HUDEP-2 (cell line): ENCODE data around the gene PRF1.
A peak's percentile ranks its signal among the peaks of the same experiment; 100 is the strongest.
"Not testable (repeated sequence)": the region's sequence is repeated elsewhere in the genome, so short reads cannot be mapped to it uniquely, and the experiment has no call there.

Source experiments
- DNase-seq, 76 experiments: peaks; one replicate each; lab custom pipeline; 2025; ENCODE audit not compliant: unreplicated experiment in 76 of 76; lab: John Stamatoyannopoulos, UW

PRF1 gene

DNA sequence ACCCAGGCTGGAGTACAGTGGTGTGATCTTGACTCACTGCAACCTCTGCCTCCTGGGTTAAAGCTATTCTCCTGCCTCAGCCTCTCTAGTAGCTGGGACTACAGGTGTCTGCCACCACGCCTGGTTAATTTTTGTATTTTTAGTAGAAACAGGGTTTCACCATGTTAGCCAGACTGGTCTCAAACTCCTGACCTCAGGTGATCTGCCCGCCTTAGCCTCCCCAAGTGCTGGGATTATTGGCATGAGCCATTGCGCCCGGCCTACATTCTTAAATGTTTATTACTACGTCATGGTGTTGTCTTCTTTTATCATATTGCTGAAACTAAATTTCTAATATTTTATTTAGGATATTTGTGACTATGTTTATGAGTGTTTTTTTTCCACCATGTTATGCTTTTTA lies 21.4 kb downstream of the PRF1 start:
- not testable (repeated sequence) for DNase-seq

DNA sequence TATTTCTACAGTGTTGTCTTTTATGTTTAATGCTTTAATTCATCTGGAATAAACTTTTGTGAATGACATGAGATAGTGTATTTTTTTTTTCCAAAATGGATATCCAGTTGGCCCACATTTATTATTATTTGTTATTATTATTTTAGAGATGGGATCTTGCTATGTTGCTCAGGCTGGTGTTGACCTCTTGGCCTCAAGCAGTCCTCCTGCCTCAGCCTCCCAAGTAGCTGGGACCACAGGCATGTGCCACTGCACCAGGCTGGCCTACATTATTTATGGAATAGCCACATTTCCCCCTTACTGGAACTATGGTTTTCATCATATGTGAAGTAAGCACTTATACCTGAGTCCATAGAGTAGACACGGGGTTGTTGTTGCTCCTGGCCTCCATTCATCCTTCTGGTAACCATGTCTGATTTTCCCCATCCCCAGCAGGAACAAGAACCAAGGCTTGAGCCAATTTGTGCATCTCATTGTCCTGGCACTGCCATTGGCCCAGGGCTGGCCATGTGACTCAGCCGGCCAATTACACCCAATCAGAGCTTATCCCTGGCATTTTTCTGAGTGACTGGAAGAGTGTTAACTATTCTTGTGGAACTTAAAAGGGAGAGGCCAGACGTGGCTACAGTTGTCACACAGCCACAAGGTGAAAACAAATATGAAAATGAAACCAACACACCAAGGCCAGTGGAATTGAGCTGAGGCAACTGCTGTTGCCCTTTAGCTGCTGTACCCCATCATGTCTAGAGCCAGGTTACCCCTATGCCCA lies 23.1 kb downstream of the PRF1 start:
- no peak for DNase-seq

DNA sequence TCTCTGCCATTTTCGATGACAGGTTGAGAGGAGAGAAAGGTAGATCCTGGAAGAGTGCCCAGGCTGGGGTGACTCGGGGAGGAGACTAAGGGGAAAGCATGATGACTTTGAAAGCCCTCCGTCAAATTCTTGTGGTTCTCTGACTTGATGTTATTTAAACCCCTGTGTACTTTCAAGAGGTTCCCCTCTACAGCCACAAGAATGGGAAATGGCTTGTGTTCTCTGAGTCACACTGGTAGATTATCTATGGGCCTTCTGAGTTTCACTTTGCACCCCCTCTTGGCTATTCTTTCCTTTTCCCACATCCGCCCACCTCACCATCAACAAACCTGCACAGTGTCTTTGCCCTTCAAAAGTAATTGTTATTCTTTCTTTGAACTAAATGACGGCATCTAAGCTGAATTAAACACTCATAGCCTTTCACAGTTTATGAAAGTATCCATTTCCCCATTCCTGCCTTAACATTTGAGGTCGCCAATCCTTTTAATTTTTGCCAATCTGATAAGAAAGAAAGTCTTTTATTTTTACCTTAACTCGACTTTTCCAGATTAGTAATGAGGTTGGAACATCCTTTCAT lies 24.1 kb downstream of the PRF1 start:
- peak in 3 of 76 experiments; percentile 10 to 19 (median 10) for DNase-seq

DNA sequence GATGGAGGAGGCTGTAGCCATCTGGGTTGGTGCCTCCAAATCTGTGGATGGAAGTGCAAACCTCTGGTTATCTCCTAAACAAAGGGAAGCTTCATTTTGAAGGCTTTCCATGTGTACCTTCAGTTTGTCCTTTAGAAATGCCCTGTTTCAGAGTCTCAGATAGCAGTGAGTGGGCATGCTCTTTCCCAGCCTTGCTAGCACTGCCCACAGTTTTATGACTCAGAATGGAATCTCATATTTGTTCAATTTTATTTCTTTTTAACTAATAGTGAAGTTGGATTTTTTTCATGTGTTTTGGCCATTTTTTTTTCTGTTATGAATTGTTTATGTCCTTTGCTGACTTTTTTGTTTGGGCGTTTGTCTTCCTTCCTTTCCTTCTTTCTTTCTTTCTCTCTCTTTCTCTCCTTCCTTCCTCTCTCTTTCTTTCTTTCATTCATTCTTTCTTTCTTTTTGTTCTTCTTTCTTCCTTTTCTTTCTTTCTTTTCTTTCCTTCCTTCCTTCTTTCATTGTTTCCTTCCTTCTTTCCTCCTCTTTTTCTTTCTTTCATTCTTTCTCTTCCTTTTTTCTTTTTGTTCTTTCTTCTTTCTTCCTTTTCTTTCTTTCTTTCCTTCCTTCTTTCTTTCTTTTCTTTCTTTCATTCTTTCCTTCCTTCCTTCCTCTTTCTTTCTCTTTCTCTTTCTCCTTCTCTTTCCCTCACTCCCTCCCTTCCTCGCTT lies 25.6 kb downstream of the PRF1 start:
- peak in 2 of 76 experiments; percentile 17 to 42 for DNase-seq

DNA sequence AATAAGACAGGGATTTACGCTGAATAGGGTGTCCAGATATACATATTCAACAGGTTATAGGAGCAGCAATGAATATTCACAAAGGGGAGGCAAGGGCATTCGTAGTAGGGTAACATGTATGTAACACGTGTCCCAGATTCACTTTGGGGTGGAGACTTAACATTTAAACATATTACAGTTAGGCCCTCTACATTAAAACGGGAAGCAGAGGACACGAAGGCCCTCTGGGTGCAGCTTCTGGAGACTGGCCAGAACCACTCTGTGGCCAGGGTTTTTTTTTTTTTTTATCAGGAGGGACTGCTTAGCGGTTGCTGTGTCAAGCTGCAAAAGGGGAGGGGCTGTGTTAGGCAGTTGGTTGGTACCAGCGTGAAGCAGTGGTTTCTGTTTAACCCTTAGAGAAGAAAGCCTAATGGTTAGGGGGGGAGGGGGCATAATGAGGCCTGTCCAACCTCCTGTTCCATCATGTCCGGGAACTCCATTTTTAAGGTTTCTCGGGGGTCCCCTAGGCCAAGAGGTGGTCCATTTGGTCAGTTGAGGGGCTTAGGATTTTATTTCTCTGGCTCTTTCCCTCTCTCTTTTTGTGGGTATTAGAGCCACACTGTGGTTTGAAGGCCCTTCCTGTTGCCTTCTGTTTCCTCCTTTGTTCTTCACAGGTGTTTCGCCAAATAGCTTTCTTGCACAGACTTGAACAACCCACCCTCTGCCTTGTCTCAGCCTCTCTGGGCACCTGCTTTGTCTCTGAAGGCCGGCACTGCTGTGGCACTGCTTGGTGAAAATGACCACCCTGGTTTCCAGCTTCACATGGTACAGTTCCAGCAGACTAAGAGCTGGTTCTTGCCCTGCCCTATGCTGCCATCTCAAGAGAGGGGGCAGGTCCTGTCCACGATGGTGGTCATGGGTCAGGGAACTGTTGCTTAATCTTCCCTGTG lies 26.4 kb downstream of the PRF1 start:
- peak in 72 of 76 experiments; percentile 24 to 90 (median 74) for DNase-seq

DNA sequence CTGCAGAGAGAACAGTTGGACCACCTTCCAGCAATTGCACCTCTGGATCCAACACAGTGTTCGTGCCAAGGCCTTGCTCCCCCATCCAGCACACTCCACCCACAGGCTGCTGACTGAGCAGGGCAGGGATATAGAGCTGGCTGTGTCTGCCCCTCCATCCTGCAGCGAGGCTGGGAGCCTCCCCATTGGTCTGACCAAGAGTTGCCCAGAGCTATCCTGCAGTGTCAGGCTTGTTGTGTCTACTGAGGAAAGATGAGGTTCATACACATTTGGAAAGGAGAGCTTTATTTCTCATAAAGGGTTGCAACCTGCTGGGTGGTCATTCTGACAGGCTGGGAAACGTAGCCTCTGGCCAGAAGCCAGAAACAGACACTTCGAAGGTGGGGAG lies 27.1 kb downstream of the PRF1 start:
- no peak for DNase-seq

DNA sequence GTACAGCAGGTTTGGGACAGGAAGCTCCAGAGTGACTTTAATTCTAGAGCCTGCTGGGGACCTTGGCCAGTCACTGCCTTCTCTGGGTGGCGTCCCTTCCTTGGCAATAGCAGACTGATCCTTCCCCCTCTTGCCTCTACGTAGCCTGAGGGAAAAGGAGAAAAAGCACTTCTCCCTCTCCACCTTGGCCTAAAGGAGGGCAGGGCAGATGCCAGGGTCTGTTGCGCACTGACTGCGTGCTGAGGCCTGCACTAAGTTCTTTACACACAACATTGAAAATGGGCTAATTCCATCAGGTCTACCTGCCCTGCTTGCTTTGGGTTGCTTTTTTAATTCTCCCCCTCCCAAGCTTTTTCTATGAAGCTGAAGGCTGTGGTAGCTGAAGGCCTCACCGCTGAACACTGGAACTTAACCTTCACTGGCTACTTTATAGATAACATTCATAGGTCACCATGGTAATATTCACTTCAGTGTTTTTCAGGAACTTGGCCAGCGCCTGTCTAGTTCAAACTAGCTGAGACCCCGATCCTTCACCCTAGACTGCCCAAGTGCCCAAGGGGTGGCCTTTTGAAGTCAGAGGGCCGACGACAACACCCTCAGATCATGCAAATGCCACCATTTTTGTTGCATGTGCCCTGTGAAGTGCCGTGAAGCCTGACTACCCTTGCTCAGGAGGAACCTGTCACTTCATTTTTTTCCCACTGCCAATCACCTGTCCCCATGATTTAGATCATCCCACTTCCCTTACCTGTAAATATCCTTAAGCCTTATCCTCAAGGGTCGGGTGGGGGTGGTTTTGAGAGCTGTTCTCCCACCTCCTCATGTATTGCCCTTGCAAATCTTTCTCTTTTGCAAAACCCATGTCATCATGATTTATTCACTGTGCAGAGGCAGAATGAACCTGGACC lies 28.7 kb downstream of the PRF1 start:
- no peak for DNase-seq

DNA sequence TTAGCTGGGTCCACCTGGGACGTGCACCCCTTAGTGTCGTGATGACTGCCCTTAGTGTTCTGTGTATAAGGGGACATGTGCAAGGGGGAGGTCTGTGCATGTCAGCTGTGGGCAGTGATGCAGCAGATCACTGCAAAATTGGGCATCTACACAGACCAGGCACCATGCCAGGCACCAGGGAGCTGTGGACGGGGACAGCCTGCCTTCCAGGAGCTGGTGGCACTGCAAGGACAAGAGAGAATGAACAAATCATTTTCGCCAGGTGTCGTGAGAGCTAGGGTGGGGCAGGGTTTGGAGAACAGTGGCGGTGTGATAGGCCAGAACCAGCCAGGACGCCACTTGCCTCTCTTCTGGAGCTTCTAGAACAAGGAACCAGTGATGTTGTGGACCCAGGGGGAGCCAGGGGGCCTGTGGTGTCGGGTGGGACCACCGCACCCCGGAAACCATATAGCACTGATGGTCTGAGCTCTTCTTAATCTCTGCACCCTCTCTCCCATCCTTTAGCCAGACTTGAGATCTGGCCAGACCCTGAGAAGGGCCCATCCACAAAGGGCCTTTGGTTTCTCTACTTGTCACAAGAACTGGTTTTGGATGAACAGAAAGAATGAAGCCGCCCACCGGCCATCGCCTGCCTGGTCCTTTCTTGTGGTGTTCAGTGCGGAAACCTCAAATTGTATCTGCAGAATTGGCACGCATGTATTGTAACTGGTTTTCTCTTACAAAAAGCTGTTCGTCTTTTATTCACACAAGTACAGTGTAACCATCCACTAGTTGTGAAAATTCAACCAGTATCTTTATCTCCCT lies 30.7 kb downstream of the PRF1 start:
- no peak for DNase-seq

DNA sequence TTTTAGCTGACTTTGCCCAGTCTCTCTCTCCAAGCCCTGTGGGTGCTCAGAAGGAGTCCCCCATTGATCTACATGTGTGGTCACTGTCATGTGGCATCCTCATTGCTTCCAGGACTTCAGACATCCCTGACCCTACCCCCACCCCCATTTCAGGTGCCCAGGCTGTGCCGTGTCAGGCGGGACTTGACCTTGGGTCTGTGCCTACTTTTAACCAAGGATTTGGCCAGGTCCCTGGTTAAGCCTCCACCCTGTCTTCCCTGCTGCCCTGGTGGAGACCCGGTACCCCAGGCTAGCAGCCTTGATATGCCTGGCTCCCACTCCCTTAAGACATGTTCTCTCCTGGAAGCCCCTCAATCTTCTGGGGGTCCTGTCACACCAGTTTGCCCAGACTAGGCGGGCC lies 31.3 kb downstream of the PRF1 start:
- no peak for DNase-seq

DNA sequence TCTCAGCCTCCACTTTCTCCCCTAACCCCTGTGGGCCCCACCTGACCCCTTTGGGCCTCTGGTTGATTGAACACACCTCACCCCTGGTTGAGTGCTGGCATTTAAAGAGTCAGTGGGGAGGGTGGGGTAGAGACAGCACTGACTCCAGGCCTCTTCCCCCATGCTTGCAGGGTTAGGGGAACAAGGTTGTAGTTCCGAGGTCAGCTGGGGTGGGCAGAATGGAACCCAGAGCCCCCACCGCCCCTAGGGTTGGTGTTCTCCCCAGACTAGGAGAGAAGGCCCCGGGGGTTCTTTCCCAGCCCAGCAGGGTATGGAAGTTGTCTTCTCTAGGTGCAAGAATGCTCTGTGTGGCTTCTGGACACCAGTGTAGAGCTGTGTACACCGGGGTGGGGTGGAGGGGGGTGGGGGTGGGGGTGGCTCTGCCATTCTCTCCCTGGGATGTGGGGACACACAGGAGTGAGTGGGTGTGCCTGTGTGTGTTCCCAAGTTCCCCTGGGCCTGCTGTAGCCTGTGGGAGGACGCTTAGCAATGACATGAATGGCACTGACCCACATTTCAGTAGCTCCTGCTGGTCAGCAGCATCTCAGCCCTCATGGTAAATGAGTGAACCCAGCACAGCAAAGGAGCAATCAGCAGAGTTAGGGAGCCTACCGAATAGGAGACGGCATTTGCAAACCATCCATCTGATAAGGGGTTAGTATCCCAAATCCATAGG lies 33.6 kb downstream of the PRF1 start:
- DNase-seq, result no peak

DNA sequence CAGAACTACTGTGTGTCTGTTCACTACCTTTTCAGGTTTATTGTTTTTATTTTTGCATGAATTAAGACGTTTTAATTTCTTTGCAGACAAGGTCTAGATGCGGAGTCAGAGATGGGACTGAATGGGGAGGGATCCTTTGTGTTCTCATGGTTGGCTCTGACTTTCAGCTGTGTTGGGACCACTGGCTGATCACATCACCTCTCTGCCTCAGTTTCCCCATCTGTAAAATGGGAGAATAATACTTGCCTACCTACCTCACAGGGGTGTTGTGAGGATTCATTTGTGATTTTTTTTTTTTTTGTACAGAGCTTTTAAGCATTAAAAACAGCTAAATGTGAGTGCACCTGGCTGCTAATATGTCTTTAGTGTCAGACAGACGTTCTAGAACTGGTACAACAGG lies 34.4 kb downstream of the PRF1 start:
- DNase-seq, result no peak

DNA sequence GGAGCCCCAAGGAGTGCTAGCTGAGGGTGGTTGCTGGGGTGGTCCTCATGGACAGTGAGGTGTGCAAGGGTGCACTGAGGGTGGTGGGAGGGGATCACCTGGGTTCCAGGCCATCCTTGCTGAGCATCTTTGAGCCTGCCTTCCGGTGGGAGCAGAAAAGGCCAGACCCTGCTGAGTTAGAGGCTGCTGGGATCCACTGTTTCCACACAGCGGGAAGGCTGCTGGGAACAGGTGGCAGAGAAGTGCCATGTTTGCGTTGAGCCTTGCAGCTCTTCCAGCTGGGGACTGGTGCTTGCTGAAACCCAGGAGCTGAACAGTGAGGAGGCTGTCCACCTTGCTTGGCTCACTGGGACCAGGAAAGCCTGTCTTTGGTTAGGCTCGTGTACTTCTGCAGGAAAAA lies 34.9 kb downstream of the PRF1 start:
- DNase-seq, result no peak

DNA sequence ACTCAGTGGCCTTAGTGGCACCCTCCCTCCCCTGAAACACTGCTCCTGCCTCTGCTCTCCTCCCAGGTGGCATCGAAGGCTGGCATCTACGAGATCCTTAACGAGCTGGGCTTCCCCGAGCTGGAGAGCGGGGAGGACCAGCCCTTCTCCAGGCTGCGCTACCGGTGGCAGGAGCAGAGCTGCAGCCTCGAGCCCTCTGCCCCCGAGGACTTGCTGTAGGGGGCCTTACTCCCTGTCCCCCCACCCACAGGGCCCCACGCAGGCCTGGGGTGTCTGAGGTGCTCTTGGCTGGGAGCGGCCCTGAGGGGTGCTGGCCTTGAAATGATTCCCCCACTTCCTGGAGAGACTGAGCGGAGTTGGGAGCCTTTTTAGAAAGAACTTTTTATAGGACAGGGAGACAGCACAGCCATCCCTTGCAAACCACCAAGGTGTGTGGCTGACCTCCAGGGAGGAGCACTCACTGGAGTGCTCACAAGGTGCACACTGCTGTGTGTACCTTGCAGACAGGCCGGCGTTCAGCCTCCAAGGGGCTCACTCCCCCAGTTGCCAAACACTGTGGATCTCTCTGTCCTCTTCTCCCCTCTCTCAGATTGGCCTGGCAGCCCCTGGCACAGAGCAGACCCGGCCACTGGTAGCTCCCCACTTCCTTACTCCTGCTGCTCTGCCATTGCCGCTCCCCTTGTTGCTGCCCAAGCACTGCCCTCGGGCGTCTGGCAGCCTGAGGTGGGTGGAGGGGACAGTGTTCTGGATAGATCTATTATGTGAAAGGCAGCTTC lies 35.8 kb downstream of the PRF1 start:
- DNase-seq, result no peak

DNA sequence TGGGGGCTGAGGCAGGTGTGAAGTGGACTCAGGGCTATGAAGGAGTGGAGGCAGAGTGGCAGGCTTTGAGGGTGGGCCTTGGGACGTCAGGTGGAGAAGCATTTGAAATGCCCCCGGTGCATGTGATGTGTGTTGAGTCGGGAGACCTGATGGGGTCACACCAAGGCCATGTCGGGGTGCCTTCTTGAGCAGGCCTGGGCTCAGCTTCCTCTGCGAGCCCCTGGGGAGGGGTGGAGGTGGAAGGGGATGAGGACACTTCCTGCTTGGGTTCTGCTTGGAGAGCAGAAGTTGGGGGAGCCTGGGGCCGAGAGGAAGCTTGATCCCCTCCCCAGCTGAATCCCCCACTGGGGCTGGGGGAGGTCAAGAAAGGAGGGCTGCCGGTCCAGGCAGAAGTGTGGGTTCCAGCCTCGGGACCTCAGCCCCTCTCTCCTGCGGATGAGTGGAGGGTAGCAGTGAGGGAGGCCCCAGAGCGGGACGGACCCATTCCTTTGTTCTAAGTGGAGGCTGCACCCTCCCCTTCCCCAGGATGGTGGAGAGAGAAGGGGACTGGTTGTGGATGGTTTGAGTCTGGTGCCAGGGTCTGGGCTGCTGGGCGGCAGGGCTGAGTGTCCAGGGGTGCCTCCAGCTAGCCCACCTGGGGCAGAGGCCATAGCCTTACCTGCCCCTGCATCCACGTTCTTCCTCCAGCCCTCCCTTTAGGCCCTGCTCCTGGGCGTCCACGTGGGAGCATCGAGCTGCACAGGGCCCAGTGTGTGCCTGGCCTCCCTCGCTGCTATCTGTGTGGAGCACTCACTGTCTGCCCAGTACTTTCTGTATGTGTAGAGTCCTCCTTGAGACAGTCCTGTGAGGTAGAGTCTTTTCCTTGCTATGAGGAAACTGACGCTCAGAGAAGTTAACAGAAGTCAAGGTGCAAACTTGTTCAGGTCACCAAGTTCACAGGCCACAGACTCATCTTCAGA lies 36.7 kb downstream of the PRF1 start:
- no peak for DNase-seq

DNA sequence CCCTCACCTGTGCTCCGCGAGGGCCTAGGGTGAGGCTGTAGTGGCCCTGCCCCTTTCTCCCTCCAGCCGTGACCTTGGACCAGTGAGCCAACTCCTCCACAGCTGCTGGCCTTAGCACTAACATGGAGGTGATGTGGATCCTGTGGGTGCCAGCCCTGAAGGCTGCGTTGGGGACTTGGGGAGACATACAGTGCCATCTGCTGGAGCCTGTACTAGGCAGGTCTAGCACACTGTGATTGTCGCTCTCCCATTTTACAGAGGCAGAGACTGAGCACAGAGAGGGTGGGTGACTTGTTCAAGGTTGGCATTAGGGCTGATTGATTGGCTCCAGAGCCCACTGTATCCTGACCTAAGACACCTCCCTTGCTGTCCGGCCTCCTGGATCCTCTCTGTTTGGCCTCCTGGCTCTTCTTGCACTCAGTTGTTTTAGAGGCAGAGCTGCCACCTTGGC lies 37.6 kb downstream of the PRF1 start:
- peak in 5 of 76 experiments; percentile 4 to 43 (median 17) for DNase-seq

DNA sequence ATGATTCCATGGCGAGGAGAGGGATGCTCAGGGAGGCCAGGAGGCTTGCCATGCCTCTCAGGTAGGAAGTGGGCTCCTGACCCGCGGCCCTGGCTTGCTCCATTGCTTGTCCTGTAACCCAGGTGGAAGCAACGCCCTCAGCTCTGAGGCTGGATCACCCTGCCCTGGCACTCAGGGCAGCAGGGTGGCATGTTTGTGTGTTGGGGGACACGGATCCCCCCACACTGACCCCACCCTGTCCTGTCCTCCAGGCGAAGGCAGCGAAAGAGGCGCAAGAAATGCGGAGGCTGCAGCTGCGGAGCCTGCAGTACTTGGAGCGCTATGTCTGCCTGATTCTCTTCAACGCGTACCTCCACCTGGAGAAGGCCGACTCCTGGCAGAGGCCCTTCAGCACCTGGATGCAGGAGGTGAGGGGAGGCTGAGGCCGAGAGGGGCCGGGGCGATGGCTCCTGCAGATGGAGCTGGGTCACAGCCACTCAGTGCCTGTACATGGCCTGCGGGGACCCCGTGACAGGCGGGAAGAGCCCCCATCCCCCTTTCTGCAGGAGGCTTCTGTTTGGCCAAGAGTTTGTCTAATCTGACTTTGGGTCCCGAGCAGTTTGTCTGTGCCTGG lies 38.3 kb downstream of the PRF1 start:
- DNase-seq, result no peak
